ENCODE data around the gene EDARADD. TPM values are rescaled to one million over a fixed set of nuclear protein-coding genes. Genes with fewer than 3 reads are reported as not detected.

Gene EDARADD
- total and polyA plus RNA-seq, 2 of the 13 experiments (the other 11 are each of a cell fraction or from before 2014, with no cell fraction given): 0.03 TPM; not detected in 1

GRCh38 chr1:236458996-236459395 lies 64.9 kb downstream of the EDARADD start:
- TF ChIP-seq, protein P1, sequence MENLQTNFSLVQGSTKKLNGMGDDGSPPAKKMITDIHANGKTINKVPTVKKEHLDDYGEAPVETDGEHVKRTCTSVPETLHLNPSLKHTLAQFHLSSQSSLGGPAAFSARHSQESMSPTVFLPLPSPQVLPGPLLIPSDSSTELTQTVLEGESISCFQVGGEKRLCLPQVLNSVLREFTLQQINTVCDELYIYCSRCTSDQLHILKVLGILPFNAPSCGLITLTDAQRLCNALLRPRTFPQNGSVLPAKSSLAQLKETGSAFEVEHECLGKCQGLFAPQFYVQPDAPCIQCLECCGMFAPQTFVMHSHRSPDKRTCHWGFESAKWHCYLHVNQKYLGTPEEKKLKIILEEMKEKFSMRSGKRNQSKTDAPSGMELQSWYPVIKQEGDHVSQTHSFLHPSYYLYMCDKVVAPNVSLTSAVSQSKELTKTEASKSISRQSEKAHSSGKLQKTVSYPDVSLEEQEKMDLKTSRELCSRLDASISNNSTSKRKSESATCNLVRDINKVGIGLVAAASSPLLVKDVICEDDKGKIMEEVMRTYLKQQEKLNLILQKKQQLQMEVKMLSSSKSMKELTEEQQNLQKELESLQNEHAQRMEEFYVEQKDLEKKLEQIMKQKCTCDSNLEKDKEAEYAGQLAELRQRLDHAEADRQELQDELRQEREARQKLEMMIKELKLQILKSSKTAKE (CRISPR knock-in tag; IDR thresholded peaks at IDR 0.05; ENCODE audit: borderline replicate concordance): no peak
- TF ChIP-seq ZNF83 (CRISPR knock-in tag; IDR thresholded peaks at IDR 0.05; ENCODE audit: borderline replicate concordance): no peak
- TF ChIP-seq THAP8 (CRISPR knock-in tag; IDR thresholded peaks at IDR 0.05; ENCODE audit: borderline replicate concordance): no peak
- TF ChIP-seq, protein P2, sequence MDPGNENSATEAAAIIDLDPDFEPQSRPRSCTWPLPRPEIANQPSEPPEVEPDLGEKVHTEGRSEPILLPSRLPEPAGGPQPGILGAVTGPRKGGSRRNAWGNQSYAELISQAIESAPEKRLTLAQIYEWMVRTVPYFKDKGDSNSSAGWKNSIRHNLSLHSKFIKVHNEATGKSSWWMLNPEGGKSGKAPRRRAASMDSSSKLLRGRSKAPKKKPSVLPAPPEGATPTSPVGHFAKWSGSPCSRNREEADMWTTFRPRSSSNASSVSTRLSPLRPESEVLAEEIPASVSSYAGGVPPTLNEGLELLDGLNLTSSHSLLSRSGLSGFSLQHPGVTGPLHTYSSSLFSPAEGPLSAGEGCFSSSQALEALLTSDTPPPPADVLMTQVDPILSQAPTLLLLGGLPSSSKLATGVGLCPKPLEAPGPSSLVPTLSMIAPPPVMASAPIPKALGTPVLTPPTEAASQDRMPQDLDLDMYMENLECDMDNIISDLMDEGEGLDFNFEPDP (CRISPR knock-in tag; conservative IDR thresholded peaks at IDR 0.05): no peak
- no peak for TF ChIP-seq ZNF367 (CRISPR knock-in tag; IDR thresholded peaks at IDR 0.05; ENCODE audit: borderline replicate concordance)
- FAIRE-seq (no peak), ATAC-seq (no peak), DNase-seq (ENCODE audit: low spot score) (no peak)
- no TSS peak for BruUV-seq (replicated peaks)
- ChIA-PET POLR2A (interaction anchor here (0.6 kb wide), 1 partner anchor 26 kb away, joined by 3 read pairs; no protein-coding TSS in a partner anchor), CTCF (ENCODE audit: low intra/inter-chr PET ratio, low total read pairs) (no interaction called here)
- Histone ChIP-seq H4K20me1 (ENCODE audit: insufficient read depth, low read length) (no peaks in the 10 kb centered on the region), H3K36me3 (replicated peaks in 1 of 2; ENCODE audit: control insufficient read depth in 1 of 2, insufficient read depth in 2 of 2, low read length in 2 of 2) (no peaks in the 10 kb centered on the region), H3K27ac (ENCODE audit: extremely low read length, insufficient read depth, low read length) (no peak overlapping the region), H2AFZ (ENCODE audit: low read length) (no peak overlapping the region), H3K79me2 (ENCODE audit: insufficient read depth, low read length) (no peaks in the 10 kb centered on the region), H3K4me2 (ENCODE audit: low read depth, low read length) (no peak overlapping the region), H3K9me3 (ENCODE audit: low read length) (no peaks in the 10 kb centered on the region), H3K27me3 (ENCODE audit: control insufficient read depth in 1 of 2, insufficient read depth in 2 of 2, low read length in 2 of 2) (no peaks in the 10 kb centered on the region; a peak in 1 of 5 replicates), H3K4me3 (replicated peaks in 1 of 3; ENCODE audit: insufficient read depth in 1 of 3, low read depth in 2 of 3, low read length in 3 of 3) (no peak overlapping the region), H3K4me1 (ENCODE audit: insufficient read depth, low read length) (no peaks in the 10 kb centered on the region), H3K9ac (ENCODE audit: insufficient read depth, low read depth, low read length) (no peak overlapping the region)
- WGBS (ENCODE audit: low lambda C conversion rate): 61% methylated on average over 4 of the region's 4 CpGs
- intact Hi-C loops (cut with micrococcal nuclease; ENCODE audit: unreplicated experiment) (no loop called here), in situ Hi-C loops (cut with HindIII; ENCODE audit: extremely low pct_ligation_motif_present, low pct_unique_long_range_greater_than_20kb) (no loop called here)

Data from HepG2 (cell line).